Measurements from ENCODE around the gene LARGE2.
A peak's percentile ranks its signal among the peaks of the same experiment; 100 is the strongest.

- no peak for TF ChIP-seq CTCF (IDR thresholded peaks at IDR 0.05)
- TF ChIP-seq POLR2A (IDR thresholded peaks at IDR 0.05) = peak; percentile 68 to 90 (median 90)
Measured at GRCh38 chr11:45917623-45918330, 4.7 kb upstream of the LARGE2 start, which contains the start of gene PEX16.
